Measurements from ENCODE around the gene NDUFB10. TPM values are rescaled to one million over a fixed set of nuclear protein-coding genes. Genes with fewer than 3 reads are reported as not detected.

Gene NDUFB10
- total RNA-seq, 2 donors from 2014 or later, result 172 to 333 TPM

DNA sequence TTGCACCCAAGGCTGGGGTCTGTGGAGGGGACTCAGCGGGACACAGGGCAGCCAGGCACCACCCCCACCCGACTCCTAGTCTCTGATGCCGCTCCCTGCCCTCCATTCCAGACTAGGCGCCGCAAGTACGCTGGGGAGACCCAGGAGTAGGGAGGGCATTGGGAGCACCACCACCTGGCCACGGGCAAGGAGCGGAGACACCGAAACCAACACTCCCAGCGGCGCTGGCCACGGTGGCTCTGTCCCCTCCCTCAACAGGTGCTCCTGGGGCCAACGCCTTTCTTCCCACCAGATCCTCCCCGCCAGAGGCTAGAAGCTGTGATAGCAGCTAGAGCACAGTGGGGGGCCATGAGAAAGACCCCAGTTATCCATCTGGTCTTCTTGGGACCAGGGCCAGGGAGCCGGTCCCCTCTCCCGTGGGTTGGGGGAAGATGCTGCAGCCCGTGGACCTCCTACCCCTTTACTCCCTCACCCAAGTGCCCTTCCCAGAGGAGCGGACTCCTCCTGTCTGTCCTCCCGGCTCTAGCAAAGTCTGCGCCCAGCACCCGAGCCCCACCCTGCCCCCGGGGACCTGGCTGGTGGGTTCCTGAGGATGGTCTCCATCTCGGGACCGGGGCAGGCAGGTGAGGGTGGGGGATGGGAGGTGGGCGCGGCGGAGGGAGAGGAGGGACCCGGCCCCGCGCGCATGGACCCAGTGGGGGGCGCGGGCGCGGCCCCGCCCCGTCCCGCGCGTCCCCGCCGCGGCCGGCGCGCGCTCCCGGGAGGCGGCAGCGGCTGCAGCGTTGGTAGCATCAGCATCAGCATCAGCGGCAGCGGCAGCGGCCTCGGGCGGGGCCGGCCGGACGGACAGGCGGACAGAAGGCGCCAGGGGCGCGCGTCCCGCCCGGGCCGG, 30.1 kb downstream of the NDUFB10 start, which contains the start of gene SYNGR3:
TSS of gene SYNGR3 (plus strand) at position 762 of the 892 bp plus-strand sequence. CDS start 133 bp downstream, outside the sequence.
- Histone ChIP-seq H3K4me3 (peak within 1 kb of the TSS in 1 of 2 donors; percentile 7), H3K36me3 (peaks cover 0 to 10% of the 10 kb centered on the region in 2 donors), H3K4me1 (replicated peaks) (peaks cover 6% of the 10 kb centered on the region), H3K27ac (no peak within 1 kb of the TSS), H3K27me3 (replicated peaks; ENCODE audit: insufficient read depth) (no peaks in the 10 kb centered on the region), H3K9me3 (no peaks in the 10 kb centered on the region)
- no peak for DNase-seq (ENCODE audit: low spot score)
- intact Hi-C loops (cut with DNase I), result no loop called here
- 8% methylated on average over 49 of the region's 67 CpGs for WGBS
- TF ChIP-seq, protein P1, sequence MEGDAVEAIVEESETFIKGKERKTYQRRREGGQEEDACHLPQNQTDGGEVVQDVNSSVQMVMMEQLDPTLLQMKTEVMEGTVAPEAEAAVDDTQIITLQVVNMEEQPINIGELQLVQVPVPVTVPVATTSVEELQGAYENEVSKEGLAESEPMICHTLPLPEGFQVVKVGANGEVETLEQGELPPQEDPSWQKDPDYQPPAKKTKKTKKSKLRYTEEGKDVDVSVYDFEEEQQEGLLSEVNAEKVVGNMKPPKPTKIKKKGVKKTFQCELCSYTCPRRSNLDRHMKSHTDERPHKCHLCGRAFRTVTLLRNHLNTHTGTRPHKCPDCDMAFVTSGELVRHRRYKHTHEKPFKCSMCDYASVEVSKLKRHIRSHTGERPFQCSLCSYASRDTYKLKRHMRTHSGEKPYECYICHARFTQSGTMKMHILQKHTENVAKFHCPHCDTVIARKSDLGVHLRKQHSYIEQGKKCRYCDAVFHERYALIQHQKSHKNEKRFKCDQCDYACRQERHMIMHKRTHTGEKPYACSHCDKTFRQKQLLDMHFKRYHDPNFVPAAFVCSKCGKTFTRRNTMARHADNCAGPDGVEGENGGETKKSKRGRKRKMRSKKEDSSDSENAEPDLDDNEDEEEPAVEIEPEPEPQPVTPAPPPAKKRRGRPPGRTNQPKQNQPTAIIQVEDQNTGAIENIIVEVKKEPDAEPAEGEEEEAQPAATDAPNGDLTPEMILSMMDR (IDR thresholded peaks at IDR 0.05), result no peak
- TF ChIP-seq POLR2AphosphoS5 (IDR thresholded peaks at IDR 0.05) (no peak), POLR2A (IDR thresholded peaks at IDR 0.05) (no peak)

DNA sequence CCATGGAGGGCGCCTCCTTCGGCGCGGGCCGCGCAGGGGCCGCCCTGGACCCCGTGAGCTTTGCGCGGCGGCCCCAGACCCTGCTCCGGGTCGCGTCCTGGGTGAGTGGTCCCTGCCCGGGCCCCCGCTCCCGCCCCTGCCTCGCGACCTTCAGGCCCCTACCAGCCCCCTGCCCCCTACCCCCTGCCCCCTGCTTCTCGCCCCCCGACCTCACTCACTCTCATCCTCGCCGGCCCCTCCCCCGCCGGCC, 30.7 kb downstream of the NDUFB10 start:
- no peak for DNase-seq (ENCODE audit: low spot score)
- TF ChIP-seq, protein P1 (IDR thresholded peaks at IDR 0.05), result no peak
- TF ChIP-seq POLR2AphosphoS5 (IDR thresholded peaks at IDR 0.05), result no peak
- no peak for TF ChIP-seq POLR2A (IDR thresholded peaks at IDR 0.05)
- Histone ChIP-seq H3K4me3 (peak overlapping the region in 1 of 2 donors; percentile 7), H3K4me1 (replicated peaks) (peaks cover 6% of the 10 kb centered on the region), H3K9me3 (no peaks in the 10 kb centered on the region), H3K36me3 (peaks cover 0 to 10% of the 10 kb centered on the region in 2 donors), H3K27me3 (replicated peaks; ENCODE audit: insufficient read depth) (no peaks in the 10 kb centered on the region), H3K27ac (no peak overlapping the region)
- intact Hi-C loops (cut with DNase I), result no loop called here
- no CpG with 5 or more reads among the region's 25 CpGs for WGBS

DNA sequence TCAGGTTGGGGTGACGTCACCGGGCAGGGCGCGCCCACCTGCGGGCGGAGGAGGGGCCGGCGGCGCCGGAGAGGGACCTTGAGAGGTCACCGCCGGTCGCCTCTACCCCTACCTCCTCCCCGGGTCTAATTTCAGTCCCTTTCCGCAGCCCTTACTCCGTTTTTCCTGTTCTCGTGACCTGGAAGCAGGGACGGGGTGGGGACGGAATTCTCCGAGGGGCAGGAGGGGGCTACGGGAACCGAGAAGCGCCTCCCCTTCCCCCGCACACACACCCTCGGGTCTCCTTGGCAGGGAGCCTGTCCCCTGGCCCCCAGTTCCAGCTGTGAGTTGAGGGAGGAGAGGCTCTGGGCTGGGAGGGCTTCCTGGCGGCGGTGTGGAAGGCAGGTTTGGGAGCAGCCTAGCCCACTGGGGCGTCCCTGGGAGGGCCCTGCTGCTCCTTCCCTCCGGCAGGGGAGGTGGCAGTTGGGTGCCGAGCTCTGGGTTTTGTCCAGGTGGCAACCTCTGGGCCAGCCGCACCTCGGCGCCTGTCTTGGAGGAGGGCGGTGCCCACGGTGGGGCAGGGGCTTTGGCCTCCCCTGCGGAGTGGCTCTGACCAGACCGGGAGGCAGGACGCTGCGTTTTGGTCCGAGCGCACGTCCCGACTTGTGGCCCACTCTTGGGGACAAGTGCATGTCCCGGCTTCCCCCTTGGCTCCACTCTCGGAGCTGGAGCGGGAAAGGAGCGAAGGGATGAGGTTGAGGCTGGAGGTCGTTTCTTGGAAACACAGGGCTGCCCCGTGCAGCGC, 31.2 kb downstream of the NDUFB10 start:
- Histone ChIP-seq H3K9me3 (no peaks in the 10 kb centered on the region), H3K4me1 (replicated peaks) (peaks cover 6% of the 10 kb centered on the region), H3K27ac (no peak overlapping the region), H3K27me3 (replicated peaks; ENCODE audit: insufficient read depth) (no peaks in the 10 kb centered on the region), H3K4me3 (peak overlapping the region in 1 of 2 donors; percentile 7), H3K36me3 (peaks cover 0 to 10% of the 10 kb centered on the region in 2 donors)
- no peak for TF ChIP-seq POLR2AphosphoS5 (IDR thresholded peaks at IDR 0.05)
- no peak for TF ChIP-seq POLR2A (IDR thresholded peaks at IDR 0.05)
- TF ChIP-seq, protein P1 (IDR thresholded peaks at IDR 0.05), result no peak
- intact Hi-C loops (cut with DNase I), result no loop called here
- no peak for DNase-seq (ENCODE audit: low spot score)
- 5% methylated on average over 39 of the region's 50 CpGs for WGBS

DNA sequence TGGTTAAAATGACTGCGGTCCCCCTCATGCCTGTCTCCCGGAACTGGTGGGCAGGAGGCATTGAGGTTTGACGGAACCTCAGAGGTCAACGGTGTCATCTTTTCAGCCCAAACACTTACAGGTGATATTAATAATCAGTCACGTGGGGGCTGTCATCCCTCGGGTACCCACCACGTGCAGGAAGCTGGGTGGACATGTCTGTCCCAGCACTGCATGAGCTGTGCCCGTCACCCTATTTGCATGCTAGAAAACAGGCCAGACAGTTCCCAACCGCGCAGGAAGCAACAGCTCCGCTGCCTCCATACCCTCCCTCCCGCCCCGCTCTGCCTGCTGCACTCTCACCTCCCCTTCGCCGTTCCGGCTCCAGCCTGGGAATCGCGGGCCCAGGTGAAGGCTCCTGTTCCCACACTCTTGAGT, 31.8 kb downstream of the NDUFB10 start:
- DNase-seq (ENCODE audit: low spot score), result no peak
- H3K9me3 ChIP-seq, result no peaks in the 10 kb centered on the region
- intact Hi-C loops (cut with DNase I), result no loop called here
- peaks cover 6% of the 10 kb centered on the region for H3K4me1 ChIP-seq (replicated peaks)
- peaks cover 0 to 5% of the 10 kb centered on the region in 2 donors for H3K36me3 ChIP-seq
- H3K27ac ChIP-seq, result no peak overlapping the region
- 8% methylated on average over 18 of the region's 18 CpGs for WGBS
- no peaks in the 10 kb centered on the region for H3K27me3 ChIP-seq (replicated peaks; ENCODE audit: insufficient read depth)
- no peak for TF ChIP-seq POLR2A (IDR thresholded peaks at IDR 0.05)
- no peak for TF ChIP-seq POLR2AphosphoS5 (IDR thresholded peaks at IDR 0.05)
- TF ChIP-seq, protein P1 (IDR thresholded peaks at IDR 0.05), result no peak
- no peak overlapping the region for H3K4me3 ChIP-seq
